GM18861 (cell line): Measurements from ENCODE around the gene TCF12.

Source experiments
- ATAC-seq: cut with Tn5 transposase; IDR thresholded peaks from one replicate; pipeline ENCODE4 v1.9.1; 2021; ENCODE audit not compliant: unreplicated experiment

Gene TCF12

GRCh38 chr15:57285386-57285785, 366.9 kb downstream of the TCF12 start:
- peak; percentile 42 for ATAC-seq

GRCh38 chr15:57286446-57287122, 368.1 kb downstream of the TCF12 start:
- no peak for ATAC-seq

- no peak for ATAC-seq
These were observed 368.7 kb downstream of the TCF12 start for GRCh38 chr15:57287123-57287521.

GRCh38 chr15:57288926-57289580, 370.6 kb downstream of the TCF12 start:
- ATAC-seq: no peak

DNA sequence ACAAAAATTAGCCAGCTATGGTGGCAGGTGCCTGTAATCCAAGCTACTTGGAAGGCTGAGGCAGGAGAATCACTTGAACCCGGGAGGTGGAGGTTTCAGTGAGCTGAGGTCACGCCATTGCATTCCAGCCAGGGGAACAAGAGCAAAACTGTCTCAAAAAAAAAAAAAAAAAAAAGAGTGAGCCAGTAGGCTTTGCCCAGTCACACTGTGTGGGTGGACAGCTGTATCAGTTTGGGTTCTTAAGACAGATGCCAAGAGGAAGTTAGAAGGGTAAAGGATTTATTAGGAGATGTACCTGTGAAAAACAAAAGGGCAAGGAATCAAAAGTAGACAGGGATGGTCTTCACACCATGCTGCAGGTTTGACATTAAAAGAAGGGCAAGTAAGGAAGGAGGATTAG, 371.7 kb downstream of the TCF12 start:
- no peak for ATAC-seq

- no peak for ATAC-seq
These were observed 372.4 kb downstream of the TCF12 start for GRCh38 chr15:57290826-57291225.

GRCh38 chr15:57296473-57297162, 378.2 kb downstream of the TCF12 start:
- ATAC-seq: no peak

GRCh38 chr15:57297163-57297593, 378.7 kb downstream of the TCF12 start:
- no peak for ATAC-seq

DNA sequence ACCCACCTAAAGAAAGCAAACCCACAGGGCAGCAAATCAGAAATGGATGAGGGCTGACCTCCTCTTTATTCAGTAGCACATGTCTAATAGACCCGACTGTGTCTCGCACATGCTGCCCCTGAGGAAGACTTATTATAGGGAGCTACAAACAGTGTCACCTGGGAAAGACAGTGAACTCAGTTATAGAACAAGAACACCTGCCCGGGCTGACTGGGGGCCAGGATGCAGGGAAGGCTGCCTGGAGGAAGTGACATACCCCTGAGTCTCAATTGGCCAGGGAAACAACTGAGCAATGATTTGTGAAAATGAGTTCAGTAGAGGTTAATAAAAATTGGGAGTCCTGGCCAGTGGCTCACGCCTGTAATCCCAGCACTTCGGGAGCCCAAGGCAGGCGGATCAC, 379.2 kb downstream of the TCF12 start:
- no peak for ATAC-seq

GRCh38 chr15:57298204-57298603, 379.8 kb downstream of the TCF12 start:
- no peak for ATAC-seq

- ATAC-seq: no peak
These were observed 380.6 kb downstream of the TCF12 start for GRCh38 chr15:57298843-57299550.

- no peak for ATAC-seq
These were observed 382.9 kb downstream of the TCF12 start for GRCh38 chr15:57301307-57301706.

GRCh38 chr15:57302640-57303257, 384.3 kb downstream of the TCF12 start:
- no peak for ATAC-seq

- no peak for ATAC-seq
These were observed 386.6 kb downstream of the TCF12 start for GRCh38 chr15:57305009-57305408.

GRCh38 chr15:57306161-57306943, 387.9 kb downstream of the TCF12 start:
- no peak for ATAC-seq

DNA sequence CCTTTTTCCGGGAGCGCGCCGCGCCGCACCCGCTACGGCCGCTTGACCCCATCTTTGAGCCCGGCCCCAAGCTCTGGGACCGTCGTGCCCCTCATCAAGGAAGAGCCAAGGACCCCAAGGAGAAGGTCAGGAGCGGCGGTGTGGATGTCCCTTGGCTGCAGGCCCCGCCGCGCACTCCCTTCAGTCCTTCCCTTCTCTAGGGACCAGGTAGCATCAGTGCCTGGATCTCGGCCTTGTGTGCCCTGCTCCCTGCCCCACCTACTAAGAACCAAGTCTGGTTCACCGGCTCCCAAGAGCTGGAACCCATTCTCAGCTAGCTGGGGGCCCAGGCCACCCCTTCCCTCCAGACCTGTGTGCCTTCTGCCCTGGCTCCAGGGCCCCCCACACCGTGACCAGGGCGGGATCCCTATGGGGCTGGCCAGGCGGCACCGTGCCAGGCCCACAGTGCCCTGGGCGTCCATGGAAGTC, 388.5 kb downstream of the TCF12 start:
- ATAC-seq: no peak

- no peak for ATAC-seq
These were observed 389.2 kb downstream of the TCF12 start for GRCh38 chr15:57307527-57308169.

- ATAC-seq: no peak
These were observed 389.7 kb downstream of the TCF12 start for GRCh38 chr15:57308170-57308545.

GRCh38 chr15:57309856-57310760, 391.7 kb downstream of the TCF12 start:
- no peak for ATAC-seq
